DND-41 (cell line): ENCODE data around the gene GJB5.
"Not testable (repeated sequence)": the region's sequence is repeated elsewhere in the genome, so short reads cannot be mapped to it uniquely, and the experiment has no call there.

Experiments
- ATAC-seq: fragments of 200-7000 bp; cut with Tn5 transposase; 3 replicates; pipeline ENCODE4 v1.9.1; 2021; ENCODE audit warnings: low read depth; ENCODE audit not compliant: insufficient read depth
- DNase-seq: peaks from one replicate; pipeline ENCODE4 v3.0.0-alpha.2; 2020
- H2AFZ ChIP-seq: 2 replicates; pipeline ENCODE4 v1.6.0; 2012; ENCODE audit warnings: low read depth, low read length
- H3K27ac ChIP-seq: 2 replicates; pipeline ENCODE4 v1.5.1; 2012; ENCODE audit warnings: low read length, inconsistent platforms
- H3K27me3 ChIP-seq: fragments of 200-600 bp; sonication (generic); 2 replicates; pipeline ENCODE4 v1.6.0; 2012; ENCODE audit warnings: low read length, mild to moderate bottlenecking, inconsistent platforms; ENCODE audit not compliant: insufficient read depth, poor library complexity
- H3K36me3 ChIP-seq: 2 replicates; pipeline ENCODE4 v1.5.1; 2012; ENCODE audit warnings: low read length, inconsistent platforms; ENCODE audit not compliant: insufficient read depth
- H3K4me1 ChIP-seq: 2 replicates; pipeline ENCODE4 v1.5.1; 2012; ENCODE audit warnings: mild to moderate bottlenecking, low read length; ENCODE audit not compliant: insufficient read depth
- H3K4me2 ChIP-seq: 2 replicates; pipeline ENCODE4 v1.6.0; 2012; ENCODE audit warnings: mild to moderate bottlenecking, moderate library complexity, low read length, inconsistent platforms; ENCODE audit not compliant: insufficient read depth
- H3K4me3 ChIP-seq, 2 experiments: fragments of 200-600 bp in 1 of 2; shearing (Covaris generic) in 1 of 2; 2 replicates each; pipeline ENCODE4 v1.5.1; 2012 to 2016; ENCODE audit warnings: inconsistent platforms in 2 of 2, low read length in 2 of 2, mild to moderate bottlenecking in 2 of 2, low read depth in 1 of 2, moderate library complexity in 1 of 2
- H3K79me2 ChIP-seq: 2 replicates; pipeline ENCODE4 v1.6.0; 2012; ENCODE audit warnings: low read length, inconsistent platforms; ENCODE audit not compliant: insufficient read depth
- H3K9ac ChIP-seq: 2 replicates; pipeline ENCODE4 v1.6.0; 2012; ENCODE audit warnings: low read depth, mild to moderate bottlenecking, inconsistent platforms, low read length, moderate library complexity
- H3K9me3 ChIP-seq: 2 replicates; pipeline ENCODE4 v1.5.1; 2012; ENCODE audit warnings: low read length, moderate library complexity, mild to moderate bottlenecking, inconsistent platforms; ENCODE audit not compliant: insufficient read depth, severe bottlenecking
- H4K20me1 ChIP-seq: 2 replicates; pipeline ENCODE4 v1.6.0; 2012; ENCODE audit warnings: low read length; ENCODE audit not compliant: insufficient read depth
- EZH2 ChIP-seq: IDR thresholded peaks from 3 replicates; pipeline ENCODE4 v1.6.1; 2012; ENCODE audit warnings: borderline replicate concordance, low read depth, mild to moderate bottlenecking, moderate library complexity, low read length, inconsistent platforms; ENCODE audit not compliant: severe bottlenecking
- TF ChIP-seq, protein P1 (sequence below): IDR thresholded peaks from 2 replicates; pipeline ENCODE4 v1.5.1; 2012; ENCODE audit warnings: borderline replicate concordance, low read length, moderate library complexity, mild to moderate bottlenecking; ENCODE audit not compliant: poor library complexity, severe bottlenecking; ENCODE audit errors: extremely low read depth

GJB5 gene

GRCh38 chr1:34771573-34772371 is 16.9 kb downstream of the GJB5 start:
- H2AFZ ChIP-seq, result no peak overlapping the region
- H3K9ac ChIP-seq, result no peak overlapping the region
- DNase-seq (no peak), ATAC-seq (no peak)
- no peak overlapping the region for H3K4me3 ChIP-seq
- no peaks in the 10 kb centered on the region for H4K20me1 ChIP-seq
- no peaks in the 10 kb centered on the region for H3K79me2 ChIP-seq
- TF ChIP-seq, protein P1, sequence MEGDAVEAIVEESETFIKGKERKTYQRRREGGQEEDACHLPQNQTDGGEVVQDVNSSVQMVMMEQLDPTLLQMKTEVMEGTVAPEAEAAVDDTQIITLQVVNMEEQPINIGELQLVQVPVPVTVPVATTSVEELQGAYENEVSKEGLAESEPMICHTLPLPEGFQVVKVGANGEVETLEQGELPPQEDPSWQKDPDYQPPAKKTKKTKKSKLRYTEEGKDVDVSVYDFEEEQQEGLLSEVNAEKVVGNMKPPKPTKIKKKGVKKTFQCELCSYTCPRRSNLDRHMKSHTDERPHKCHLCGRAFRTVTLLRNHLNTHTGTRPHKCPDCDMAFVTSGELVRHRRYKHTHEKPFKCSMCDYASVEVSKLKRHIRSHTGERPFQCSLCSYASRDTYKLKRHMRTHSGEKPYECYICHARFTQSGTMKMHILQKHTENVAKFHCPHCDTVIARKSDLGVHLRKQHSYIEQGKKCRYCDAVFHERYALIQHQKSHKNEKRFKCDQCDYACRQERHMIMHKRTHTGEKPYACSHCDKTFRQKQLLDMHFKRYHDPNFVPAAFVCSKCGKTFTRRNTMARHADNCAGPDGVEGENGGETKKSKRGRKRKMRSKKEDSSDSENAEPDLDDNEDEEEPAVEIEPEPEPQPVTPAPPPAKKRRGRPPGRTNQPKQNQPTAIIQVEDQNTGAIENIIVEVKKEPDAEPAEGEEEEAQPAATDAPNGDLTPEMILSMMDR, result no peak
- TF ChIP-seq EZH2, result no peak
- H3K4me2 ChIP-seq, result no peak overlapping the region
- no peak overlapping the region for H3K27ac ChIP-seq
- no peaks in the 10 kb centered on the region for H3K9me3 ChIP-seq
- no peaks in the 10 kb centered on the region for H3K4me1 ChIP-seq
- H3K27me3 ChIP-seq, result peaks cover 10% of the 10 kb centered on the region
- H3K36me3 ChIP-seq, result no peaks in the 10 kb centered on the region

DNA sequence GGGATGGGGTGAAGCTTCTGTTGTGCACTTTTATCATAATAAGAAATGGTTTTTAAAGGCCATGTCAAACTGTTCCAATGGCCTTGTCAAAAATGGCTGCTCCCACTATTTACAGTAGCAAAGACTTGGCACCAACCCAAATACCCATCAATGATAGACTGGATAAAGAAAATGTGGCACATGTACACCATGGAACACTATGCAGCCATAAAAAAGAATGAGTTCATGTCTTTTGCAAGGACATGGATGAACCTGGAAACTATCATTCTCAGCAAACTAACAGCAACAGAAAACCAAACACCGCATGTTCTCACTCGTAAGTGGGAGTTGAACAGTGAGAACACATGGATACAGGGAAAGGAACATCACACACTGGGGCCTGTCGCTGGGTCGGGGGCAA is 18.3 kb downstream of the GJB5 start:
- H3K9ac ChIP-seq, H3K36me3 ChIP-seq, H3K27ac ChIP-seq, H3K4me3 ChIP-seq, H3K79me2 ChIP-seq, H3K9me3 ChIP-seq, DNase-seq, H3K4me2 ChIP-seq, H2AFZ ChIP-seq, ATAC-seq, H3K4me1 ChIP-seq, H4K20me1 ChIP-seq: not testable (repeated sequence)
- H3K27me3 ChIP-seq, result peaks cover 14% of the 10 kb centered on the region

DNA sequence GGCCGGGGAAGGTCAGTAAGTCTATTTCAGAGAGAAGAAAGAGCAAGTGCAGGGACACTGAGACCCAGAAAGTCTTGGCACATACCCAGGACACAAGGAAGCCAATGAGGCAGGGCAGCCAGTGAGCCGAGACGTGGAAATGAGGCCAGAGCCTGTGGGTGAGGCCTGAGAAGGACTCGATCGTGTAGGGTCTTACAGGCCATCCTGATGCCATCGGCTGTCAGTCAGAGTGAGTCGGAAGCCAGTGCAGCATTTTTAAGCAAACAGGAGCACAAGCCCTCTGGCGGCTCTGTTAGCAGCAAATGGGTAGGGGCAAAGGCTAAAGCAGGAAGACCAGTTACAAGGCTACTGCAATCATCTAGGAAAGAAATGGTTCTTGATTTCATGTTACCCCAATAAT is 20.1 kb downstream of the GJB5 start:
- DNase-seq (no peak), ATAC-seq (no peak)
- Histone ChIP-seq H3K79me2 (no peaks in the 10 kb centered on the region), H3K9me3 (no peaks in the 10 kb centered on the region), H3K27me3 (peaks cover 12% of the 10 kb centered on the region), H3K36me3 (no peaks in the 10 kb centered on the region), H3K4me1 (no peaks in the 10 kb centered on the region), H3K4me3 (no peak overlapping the region), H4K20me1 (no peaks in the 10 kb centered on the region), H3K4me2 (no peak overlapping the region), H3K27ac (no peak overlapping the region), H2AFZ (no peak overlapping the region), H3K9ac (no peak overlapping the region)
- no peak for TF ChIP-seq EZH2
- TF ChIP-seq, protein P1, result no peak

GRCh38 chr1:34776911-34777310 is 22.1 kb downstream of the GJB5 start:
- Histone ChIP-seq H3K9me3 (no peaks in the 10 kb centered on the region), H3K9ac (no peak overlapping the region), H3K27ac (no peak overlapping the region), H3K36me3 (no peaks in the 10 kb centered on the region), H3K4me3 (no peak overlapping the region), H3K4me2 (no peak overlapping the region), H4K20me1 (no peaks in the 10 kb centered on the region), H2AFZ (no peak overlapping the region), H3K79me2 (no peaks in the 10 kb centered on the region), H3K27me3 (peaks cover 10% of the 10 kb centered on the region), H3K4me1 (no peaks in the 10 kb centered on the region)
- TF ChIP-seq, protein P1, result no peak
- no peak for TF ChIP-seq EZH2
- DNase-seq (no peak), ATAC-seq (no peak)
